Skeletal muscle tissue (tissue), 4 donors: ENCODE measurements around the gene MIOX. TPM values are rescaled to one million over a fixed set of nuclear protein-coding genes. Genes with fewer than 3 reads are reported as not detected.

ENCODE experiments used
- H3K27ac ChIP-seq: one replicate; pipeline ENCODE4 v1.7.0; 2013; ENCODE audit warnings: mild to moderate bottlenecking, low read depth, low read length, inconsistent platforms
- H3K27me3 ChIP-seq, 3 donors: one replicate each; pipeline ENCODE4 v1.7.0; 2013; ENCODE audit warnings: low read length in 3 of 3; ENCODE audit not compliant: control insufficient read depth in 3 of 3, insufficient read depth in 3 of 3
- H3K36me3 ChIP-seq, 3 donors: one replicate each; pipeline ENCODE4 v1.7.0; 2013; ENCODE audit warnings: low read length in 3 of 3; ENCODE audit not compliant: control insufficient read depth in 3 of 3, insufficient read depth in 3 of 3
- H3K4me1 ChIP-seq, 3 donors: one replicate each; pipeline ENCODE4 v1.7.0; 2013; ENCODE audit warnings: low read length in 3 of 3, mild to moderate bottlenecking in 3 of 3; ENCODE audit not compliant: control insufficient read depth in 3 of 3, insufficient read depth in 3 of 3
- H3K4me3 ChIP-seq, 3 donors: one replicate each; pipeline ENCODE4 v1.7.0; 2013; ENCODE audit warnings: low read length in 3 of 3
- H3K9ac ChIP-seq, 3 donors: one replicate each; pipeline ENCODE4 v1.7.0; 2013; ENCODE audit warnings: low read length in 3 of 3, mild to moderate bottlenecking in 3 of 3, moderate library complexity in 2 of 3, low read depth in 1 of 3
- H3K9me3 ChIP-seq, 3 donors: one replicate each; pipeline ENCODE4 v1.7.0; 2013; ENCODE audit warnings: low read length in 3 of 3; ENCODE audit not compliant: control insufficient read depth in 3 of 3
- total RNA-seq: library from RNA; depleted of rRNA; stranded (reverse); fragments of >200 nt; gene quantifications from one replicate; pipeline ENCODE4 v1.2.3, GENCODE V29; 2014
- donor health status: Osteomylitis.

MIOX gene
- total RNA-seq, 1 donor from 2014 or later: not detected

- Histone ChIP-seq H3K4me1 (peaks cover 43 to 59% (median 59%) of the 10 kb centered on the region in 3 donors), H3K4me3 (peak overlapping the region; percentile 76 to 80 (median 78)), H3K9ac (peak overlapping the region in 1 of 3 donors; percentile 85)
Observed at GRCh38 chr22:50473088-50473487, 13.6 kb upstream of the MIOX start.

GRCh38 chr22:50473855-50474671 is 12.6 kb upstream of the MIOX start:
- Histone ChIP-seq H3K36me3 (no peaks in the 10 kb centered on the region), H3K4me1 (peaks cover 43 to 54% (median 52%) of the 10 kb centered on the region in 3 donors), H3K27ac (peak overlapping the region; percentile 12), H3K9me3 (no peaks in the 10 kb centered on the region), H3K27me3 (peaks cover 0 to 7% (median 0%) of the 10 kb centered on the region in 3 donors), H3K9ac (peak overlapping the region; percentile 73 to 85 (median 81)), H3K4me3 (peak overlapping the region; percentile 76 to 80 (median 78))

More at GRCh38 chr22:50473088-50473487, 13.6 kb upstream of the MIOX start:
- no peaks in the 10 kb centered on the region for H3K36me3 ChIP-seq
- no peaks in the 10 kb centered on the region for H3K27me3 ChIP-seq
- no peak overlapping the region for H3K27ac ChIP-seq
- H3K9me3 ChIP-seq: no peaks in the 10 kb centered on the region

GRCh38 chr22:50474710-50475651 is 11.7 kb upstream of the MIOX start, which contains the start of gene SBF1:
Gene SBF1 (minus strand): TSS chr22:50475035. CDS start chr22:50474840, 195 bp downstream.
- H3K27me3 ChIP-seq: peaks cover 4 to 7% (median 6%) of the 10 kb centered on the region in 3 donors
- H3K9me3 ChIP-seq: no peaks in the 10 kb centered on the region
- peaks cover 43 to 48% (median 46%) of the 10 kb centered on the region in 3 donors for H3K4me1 ChIP-seq
- peak within 1 kb of the TSS; percentile 78 to 80 (median 78) for H3K4me3 ChIP-seq
- no peaks in the 10 kb centered on the region for H3K36me3 ChIP-seq
- peak within 1 kb of the TSS; percentile 73 to 85 (median 81) for H3K9ac ChIP-seq
- H3K27ac ChIP-seq: peak within 1 kb of the TSS; percentile 58

GRCh38 chr22:50475652-50476002 is 11.0 kb upstream of the MIOX start:
- Histone ChIP-seq H3K27me3 (peaks cover 10 to 14% (median 10%) of the 10 kb centered on the region in 3 donors), H3K27ac (no peak overlapping the region), H3K4me1 (peaks cover 37 to 41% (median 40%) of the 10 kb centered on the region in 3 donors), H3K9ac (peak overlapping the region; percentile 65 to 79 (median 73)), H3K9me3 (no peaks in the 10 kb centered on the region), H3K36me3 (no peaks in the 10 kb centered on the region), H3K4me3 (peak overlapping the region; percentile 62 to 78 (median 78))

- no peak overlapping the region for H3K4me3 ChIP-seq
- peaks cover 26 to 29% (median 28%) of the 10 kb centered on the region in 3 donors for H3K4me1 ChIP-seq
- no peaks in the 10 kb centered on the region for H3K36me3 ChIP-seq
- H3K27me3 ChIP-seq: peaks cover 15 to 26% (median 21%) of the 10 kb centered on the region in 3 donors
- H3K27ac ChIP-seq: no peak overlapping the region
- H3K9me3 ChIP-seq: no peaks in the 10 kb centered on the region
- peak overlapping the region in 1 of 3 donors; percentile 3 for H3K9ac ChIP-seq
Observed at GRCh38 chr22:50476868-50477267, 9.8 kb upstream of the MIOX start.

- peaks cover 23 to 36% (median 32%) of the 10 kb centered on the region in 3 donors for H3K27me3 ChIP-seq
- no peak overlapping the region for H3K9ac ChIP-seq
- no peak overlapping the region for H3K4me3 ChIP-seq
- H3K27ac ChIP-seq: no peak overlapping the region
- peaks cover 17 to 18% (median 18%) of the 10 kb centered on the region in 3 donors for H3K4me1 ChIP-seq
- H3K36me3 ChIP-seq: no peaks in the 10 kb centered on the region
- no peaks in the 10 kb centered on the region for H3K9me3 ChIP-seq
Observed at GRCh38 chr22:50477923-50478322, 8.7 kb upstream of the MIOX start.

- peaks cover 4 to 6% (median 6%) of the 10 kb centered on the region in 3 donors for H3K4me1 ChIP-seq
- H3K9ac ChIP-seq: no peak overlapping the region
- no peak overlapping the region for H3K4me3 ChIP-seq
- no peaks in the 10 kb centered on the region for H3K9me3 ChIP-seq
- no peaks in the 10 kb centered on the region for H3K36me3 ChIP-seq
- peaks cover 36 to 49% (median 45%) of the 10 kb centered on the region in 3 donors for H3K27me3 ChIP-seq
- no peak overlapping the region for H3K27ac ChIP-seq
Observed at GRCh38 chr22:50479721-50480120, 6.9 kb upstream of the MIOX start.

- no peak overlapping the region for H3K9ac ChIP-seq
- H3K9me3 ChIP-seq: no peaks in the 10 kb centered on the region
- H3K36me3 ChIP-seq: no peaks in the 10 kb centered on the region
- no peaks in the 10 kb centered on the region for H3K4me1 ChIP-seq
- H3K27me3 ChIP-seq: peaks cover 42 to 56% (median 55%) of the 10 kb centered on the region in 3 donors
- H3K27ac ChIP-seq: no peak overlapping the region
- H3K4me3 ChIP-seq: no peak overlapping the region
Observed at GRCh38 chr22:50481045-50481439, 5.6 kb upstream of the MIOX start.

GRCh38 chr22:50481440-50482106 is 5.1 kb upstream of the MIOX start, which contains the start of gene ADM2:
Gene ADM2 (plus strand): TSS chr22:50481543. CDS start chr22:50481848, 305 bp downstream.
- Histone ChIP-seq H3K4me1 (no peaks in the 10 kb centered on the region), H3K4me3 (no peak within 1 kb of the TSS), H3K9ac (no peak within 1 kb of the TSS), H3K27me3 (peaks cover 42 to 58% (median 56%) of the 10 kb centered on the region in 3 donors), H3K36me3 (no peaks in the 10 kb centered on the region), H3K9me3 (no peaks in the 10 kb centered on the region), H3K27ac (no peak within 1 kb of the TSS)
